ENCODE measurements around the gene ARHGEF16. TPM values are rescaled to one million over a fixed set of nuclear protein-coding genes. Genes with fewer than 3 reads are reported as not detected.

ARHGEF16 gene
- total RNA-seq, 1 experiment from 2014 or later: 10.1 TPM

- Histone ChIP-seq H3K36me3 (ENCODE audit: control insufficient read depth, insufficient read depth, low read length) (no peaks in the 10 kb centered on the region), H3K27me3 (ENCODE audit: control insufficient read depth, insufficient read depth, low read length) (no peaks in the 10 kb centered on the region), H3K27ac (ENCODE audit: low read length) (no peak overlapping the region), H3K9me3 (ENCODE audit: control insufficient read depth, insufficient read depth, low read depth, low read length) (no peaks in the 10 kb centered on the region), H3K4me1 (ENCODE audit: control insufficient read depth, insufficient read depth, low read length) (peaks cover 22% of the 10 kb centered on the region), H3K4me3 (ENCODE audit: low read depth in 2 of 2, low read length in 2 of 2) (no peak overlapping the region)
- intact Hi-C loops (cut with micrococcal nuclease; ENCODE audit: unreplicated experiment): no loop called here
- ChIA-PET POLR2A (no interaction called here), CTCF (no interaction called here)
- BruUV-seq (replicated peaks): no TSS peak
- no peak for DNase-seq (ENCODE audit: low read depth, low spot score)
- no peak for ATAC-seq
- no peak for TF ChIP-seq POLR2AphosphoS5 (IDR thresholded peaks at IDR 0.05; ENCODE audit: low read depth, low read length)
- no peak for TF ChIP-seq SIN3A (IDR thresholded peaks at IDR 0.05; ENCODE audit: borderline replicate concordance, insufficient read depth, low read depth, low read length)
- no peak for TF ChIP-seq CTCF (IDR thresholded peaks at IDR 0.05)
- no peak for TF ChIP-seq TCF7L2 (IDR thresholded peaks at IDR 0.05; ENCODE audit: low read depth, low read length)
- TF ChIP-seq REST (IDR thresholded peaks at IDR 0.05; ENCODE audit: insufficient read depth in 1 of 2, low read depth in 2 of 2, low read length in 1 of 2): no peak
- in situ Hi-C loops (cut with HindIII; ENCODE audit: low pct_unique_long_range_greater_than_20kb, low sequenced_read_pairs): no loop called here
Observed at GRCh38 chr1:3474016-3474415, 19.6 kb downstream of the ARHGEF16 start.

- TF ChIP-seq TCF7L2 (IDR thresholded peaks at IDR 0.05; ENCODE audit: low read depth, low read length) (no peak), SIN3A (IDR thresholded peaks at IDR 0.05; ENCODE audit: borderline replicate concordance, insufficient read depth, low read depth, low read length) (no peak), CTCF (IDR thresholded peaks at IDR 0.05) (no peak), POLR2AphosphoS5 (IDR thresholded peaks at IDR 0.05; ENCODE audit: low read depth, low read length) (no peak), REST (IDR thresholded peaks at IDR 0.05; ENCODE audit: insufficient read depth in 1 of 2, low read depth in 2 of 2, low read length in 1 of 2) (no peak)
- POLR2A ChIA-PET: no interaction called here
- H3K4me1 ChIP-seq (ENCODE audit: control insufficient read depth, insufficient read depth, low read length): peaks cover 22% of the 10 kb centered on the region
- in situ Hi-C loops (cut with HindIII; ENCODE audit: low pct_unique_long_range_greater_than_20kb, low sequenced_read_pairs) (no loop called here), intact Hi-C loops (cut with micrococcal nuclease; ENCODE audit: unreplicated experiment) (no loop called here)
- no peaks in the 10 kb centered on the region for H3K27me3 ChIP-seq (ENCODE audit: control insufficient read depth, insufficient read depth, low read length)
- H3K36me3 ChIP-seq (ENCODE audit: control insufficient read depth, insufficient read depth, low read length): no peaks in the 10 kb centered on the region
- CTCF ChIA-PET: no interaction called here
- H3K4me3 ChIP-seq (ENCODE audit: low read depth in 2 of 2, low read length in 2 of 2): no peak overlapping the region
- H3K9me3 ChIP-seq (ENCODE audit: control insufficient read depth, insufficient read depth, low read depth, low read length): no peaks in the 10 kb centered on the region
- no peak for ATAC-seq
- no TSS peak for BruUV-seq (replicated peaks)
- DNase-seq (ENCODE audit: low read depth, low spot score): no peak
- no peak overlapping the region for H3K27ac ChIP-seq (ENCODE audit: low read length)
Observed at GRCh38 chr1:3474421-3474820, 20.0 kb downstream of the ARHGEF16 start.
